ENCODE measurements around the gene C4B. TPM values are rescaled to one million over a fixed set of nuclear protein-coding genes. Genes with fewer than 3 reads are reported as not detected.

The C4B gene
- total RNA-seq, 4 donors from 2014 or later: 5.1 to 17.3 (median 8.9) TPM

GRCh38 chr6:32060966-32061655, 46.5 kb downstream of the C4B start:
- no peak for TF ChIP-seq CTCF (IDR thresholded peaks at IDR 0.05; ENCODE audit: low read depth)

- TF ChIP-seq CTCF (IDR thresholded peaks at IDR 0.05; ENCODE audit: low read depth): no peak
Observed at GRCh38 chr6:32064706-32065105, 50.1 kb downstream of the C4B start.

GRCh38 chr6:32068867-32069266, 54.3 kb downstream of the C4B start:
- TF ChIP-seq CTCF (IDR thresholded peaks at IDR 0.05; ENCODE audit: low read depth): no peak

GRCh38 chr6:32069460-32069859, 54.9 kb downstream of the C4B start:
- no peak for TF ChIP-seq CTCF (IDR thresholded peaks at IDR 0.05; ENCODE audit: low read depth)

GRCh38 chr6:32069878-32070515, 55.4 kb downstream of the C4B start:
- no peak for TF ChIP-seq CTCF (IDR thresholded peaks at IDR 0.05; ENCODE audit: low read depth)

GRCh38 chr6:32070814-32071543, 56.4 kb downstream of the C4B start:
- no peak for TF ChIP-seq CTCF (IDR thresholded peaks at IDR 0.05; ENCODE audit: low read depth)

GRCh38 chr6:32073101-32073500, 58.5 kb downstream of the C4B start:
- no peak for TF ChIP-seq CTCF (IDR thresholded peaks at IDR 0.05; ENCODE audit: low read depth)

Data from subcutaneous adipose tissue (tissue), 4 donors.